GM19035 (cell line): ENCODE results near the gene ZMYND10.

Experiments used
- ATAC-seq: cut with Tn5 transposase; IDR thresholded peaks from one replicate; pipeline ENCODE4 v1.9.1; 2021; ENCODE audit not compliant: unreplicated experiment

Gene ZMYND10

GRCh38 chr3:50345586-50346234, at the start of gene ZMYND10:
Gene ZMYND10, minus strand, starts transcription at chr3:50345732. Its CDS starts 153 bp downstream, at chr3:50345579.
- ATAC-seq = no peak

- ATAC-seq = no peak
Observed at GRCh38 chr3:50393061-50393460, 47.5 kb upstream of the ZMYND10 start.

GRCh38 chr3:50392101-50392715, 46.7 kb upstream of the ZMYND10 start:
- no peak for ATAC-seq

GRCh38 chr3:50390508-50391224, 45.1 kb upstream of the ZMYND10 start:
- ATAC-seq = no peak

GRCh38 chr3:50389414-50389767, 43.9 kb upstream of the ZMYND10 start:
- ATAC-seq = no peak

- ATAC-seq = no peak
Observed at GRCh38 chr3:50388720-50389413, 43.3 kb upstream of the ZMYND10 start.

- ATAC-seq = no peak
Observed at GRCh38 chr3:50388016-50388719, 42.6 kb upstream of the ZMYND10 start.

- no peak for ATAC-seq
Observed at GRCh38 chr3:50385754-50386153, 40.2 kb upstream of the ZMYND10 start.

GRCh38 chr3:50383750-50384149, 38.2 kb upstream of the ZMYND10 start:
- ATAC-seq = no peak

- ATAC-seq = no peak
Observed at GRCh38 chr3:50382722-50383121, 37.2 kb upstream of the ZMYND10 start.

- no peak for ATAC-seq
Observed at GRCh38 chr3:50381383-50381782, 35.9 kb upstream of the ZMYND10 start.

GRCh38 chr3:50380405-50381085, 35.0 kb upstream of the ZMYND10 start:
- ATAC-seq = no peak

GRCh38 chr3:50378757-50379156, 33.2 kb upstream of the ZMYND10 start:
- no peak for ATAC-seq

GRCh38 chr3:50378024-50378423, 32.5 kb upstream of the ZMYND10 start:
- ATAC-seq = no peak

- no peak for ATAC-seq
Observed at GRCh38 chr3:50375258-50375931, 29.9 kb upstream of the ZMYND10 start.

GRCh38 chr3:50374363-50375257, 29.1 kb upstream of the ZMYND10 start:
- no peak for ATAC-seq

GRCh38 chr3:50373146-50374051, 27.9 kb upstream of the ZMYND10 start:
- no peak for ATAC-seq

- no peak for ATAC-seq
Observed at GRCh38 chr3:50372349-50372748, 26.8 kb upstream of the ZMYND10 start.
